Mesodermal cell (in vitro differentiated cells): ENCODE results near the gene POU3F2.

ENCODE experiments used
- H3K27ac ChIP-seq: 2 replicates; pipeline ENCODE4 v1.7.0; 2013; ENCODE audit warnings: mild to moderate bottlenecking, low read depth, low read length, moderate library complexity; ENCODE audit not compliant: severe bottlenecking
- H3K36me3 ChIP-seq: 2 replicates; pipeline ENCODE4 v1.7.1; 2013; ENCODE audit warnings: mild to moderate bottlenecking, low read length, moderate library complexity; ENCODE audit not compliant: control insufficient read depth, insufficient read depth
- H3K4me1 ChIP-seq: one replicate; pipeline ENCODE4 v1.7.1; 2013; ENCODE audit warnings: mild to moderate bottlenecking, low read length; ENCODE audit not compliant: insufficient read depth, control insufficient read depth, poor library complexity, severe bottlenecking
- H3K4me3 ChIP-seq: 2 replicates; pipeline ENCODE4 v1.7.0; 2013; ENCODE audit warnings: low read length, control low read depth, mild to moderate bottlenecking; ENCODE audit not compliant: insufficient read depth, poor library complexity, severe bottlenecking; ENCODE audit errors: extremely low read depth
- H3K9me3 ChIP-seq: 2 replicates; pipeline ENCODE4 v1.7.1; 2013; ENCODE audit warnings: mild to moderate bottlenecking, low read length, moderate library complexity; ENCODE audit not compliant: control insufficient read depth
- WGBS, 2 experiments: methylation state at CpG; one replicate each; pipeline ENCODE4 v1.1.5; 2013; ENCODE audit warnings: missing lambda C conversion rate in 2 of 2; ENCODE audit not compliant: insufficient coverage in 2 of 2; 5-methylcytosine and 5-hydroxymethylcytosine counted together

Gene POU3F2

DNA sequence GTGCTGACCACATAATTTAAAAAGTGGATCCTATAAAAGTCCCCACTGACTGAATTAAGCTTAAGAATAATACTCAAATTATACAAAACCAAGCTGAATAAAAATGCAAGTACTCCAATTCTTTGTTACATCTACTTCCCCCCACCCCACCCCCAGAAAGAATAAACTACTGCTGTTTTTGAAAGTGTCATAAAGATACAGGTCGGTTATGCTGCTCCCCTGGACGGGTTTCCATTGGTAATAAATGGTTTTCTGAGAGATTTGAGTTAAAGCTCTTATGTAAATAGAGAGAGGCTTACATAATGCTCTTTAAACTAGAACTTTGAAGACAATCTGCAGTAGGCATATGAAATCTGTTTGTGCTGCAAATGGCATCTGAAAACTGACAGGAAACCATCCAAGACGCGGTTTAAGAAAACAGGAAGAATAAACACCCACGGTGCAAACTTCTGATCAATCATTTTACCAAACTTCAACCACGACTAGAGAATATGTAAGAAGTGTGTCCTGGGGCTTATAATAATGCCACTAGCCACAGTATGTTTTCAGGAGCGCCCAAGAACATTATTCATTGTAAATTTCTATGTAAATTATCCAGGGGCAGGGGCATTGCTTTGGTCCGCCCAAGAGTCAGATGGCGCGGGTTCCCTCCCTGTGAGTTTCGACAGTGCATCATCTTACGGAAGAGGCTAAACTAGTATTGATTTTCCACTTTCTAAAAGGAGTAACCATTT, 10.8 kb upstream of the POU3F2 start:
- H3K27ac ChIP-seq = no peak overlapping the region

DNA sequence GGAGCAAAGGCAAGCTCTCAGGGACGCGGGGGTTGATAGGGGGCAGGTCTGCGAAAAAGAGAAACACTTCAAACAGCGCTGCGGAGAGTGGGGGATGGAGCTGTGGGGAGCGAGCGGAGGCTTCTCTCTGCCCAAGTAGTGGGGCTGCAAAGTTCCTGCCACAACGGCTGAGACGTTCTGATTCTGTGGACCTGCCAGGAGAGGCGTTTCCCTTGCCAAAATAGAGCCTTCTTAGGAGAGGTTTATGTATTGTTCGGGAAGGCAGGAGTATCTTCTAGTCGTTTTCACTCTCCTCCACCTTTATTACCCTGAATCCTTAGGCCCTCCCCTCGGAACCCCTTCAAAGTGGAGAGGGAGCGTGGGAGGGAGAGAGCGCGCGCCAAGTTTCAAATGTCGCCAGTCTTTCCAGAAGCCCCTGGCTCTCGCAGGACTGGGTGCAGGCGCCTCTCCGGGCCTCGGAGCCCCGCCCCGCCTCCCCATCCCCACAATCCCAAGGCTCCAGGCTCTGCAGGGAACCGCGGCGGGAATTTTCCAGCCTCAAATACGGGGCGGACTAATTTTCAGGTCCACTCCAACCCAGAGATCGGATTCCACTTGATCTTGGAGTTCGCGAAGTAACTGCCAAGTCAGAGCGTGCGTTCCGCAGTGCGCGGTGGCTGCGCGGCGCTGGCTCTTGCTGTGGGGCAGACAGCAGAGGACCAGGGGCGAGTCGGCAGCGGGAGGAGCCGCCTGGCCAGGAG, 10.0 kb upstream of the POU3F2 start:
- H3K9me3 ChIP-seq = no peaks in the 10 kb centered on the region
- H3K36me3 ChIP-seq = no peaks in the 10 kb centered on the region
- H3K4me3 ChIP-seq = peak overlapping the region; percentile 43
- 0 to 1% methylated on average over 28 to 29 of the region's 44 CpGs for WGBS, 2 experiments
- H3K4me1 ChIP-seq = peaks cover 16% of the 10 kb centered on the region
- no peak overlapping the region for H3K27ac ChIP-seq

More for the DNA sequence above, 10.8 kb upstream of the POU3F2 start:
- Histone ChIP-seq H3K4me3 (peak overlapping the region; percentile 43), H3K36me3 (no peaks in the 10 kb centered on the region), H3K9me3 (no peaks in the 10 kb centered on the region), H3K4me1 (peaks cover 16% of the 10 kb centered on the region)
- 0% methylated on average over 5 of the region's 12 CpGs for WGBS, 2 experiments

DNA sequence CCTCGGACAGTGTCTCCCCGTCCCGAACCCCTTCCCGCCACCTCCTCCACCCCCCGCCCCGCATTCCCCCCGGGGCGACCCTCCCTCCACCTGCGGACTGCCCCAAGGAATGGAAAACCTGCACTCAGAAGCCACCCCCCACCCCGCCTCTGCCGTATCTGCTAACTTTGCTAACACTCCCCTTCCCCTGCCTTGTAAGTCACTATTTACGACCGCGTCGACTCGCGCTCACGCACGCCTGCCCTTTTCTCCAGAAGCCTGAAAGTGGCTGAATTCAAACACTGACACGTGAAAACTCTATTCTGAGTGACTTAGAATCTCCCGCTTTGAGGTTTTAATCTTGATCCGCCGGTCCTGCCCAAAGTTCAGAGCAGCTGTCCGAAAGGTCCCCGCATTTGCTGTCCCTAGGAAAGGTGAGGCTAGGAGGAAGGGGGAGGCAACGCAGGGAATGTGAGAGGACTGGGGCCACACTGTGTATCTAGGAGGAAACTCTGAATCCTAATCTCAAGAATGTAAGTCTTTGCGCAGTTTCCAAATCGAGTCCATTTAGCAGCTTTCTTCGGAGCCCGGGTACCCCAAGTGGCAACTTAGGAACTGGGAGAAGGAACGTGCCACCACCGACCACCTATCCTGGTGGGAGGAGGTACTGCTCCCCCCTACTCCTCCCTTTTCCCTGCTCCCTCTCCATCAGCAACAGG, 9.3 kb upstream of the POU3F2 start:
- H3K36me3 ChIP-seq = no peaks in the 10 kb centered on the region
- 0 to 1% methylated on average over 23 to 26 of the region's 32 CpGs for WGBS, 2 experiments
- H3K27ac ChIP-seq = no peak overlapping the region
- H3K9me3 ChIP-seq = no peaks in the 10 kb centered on the region
- peaks cover 16% of the 10 kb centered on the region for H3K4me1 ChIP-seq
- peak overlapping the region; percentile 43 for H3K4me3 ChIP-seq

DNA sequence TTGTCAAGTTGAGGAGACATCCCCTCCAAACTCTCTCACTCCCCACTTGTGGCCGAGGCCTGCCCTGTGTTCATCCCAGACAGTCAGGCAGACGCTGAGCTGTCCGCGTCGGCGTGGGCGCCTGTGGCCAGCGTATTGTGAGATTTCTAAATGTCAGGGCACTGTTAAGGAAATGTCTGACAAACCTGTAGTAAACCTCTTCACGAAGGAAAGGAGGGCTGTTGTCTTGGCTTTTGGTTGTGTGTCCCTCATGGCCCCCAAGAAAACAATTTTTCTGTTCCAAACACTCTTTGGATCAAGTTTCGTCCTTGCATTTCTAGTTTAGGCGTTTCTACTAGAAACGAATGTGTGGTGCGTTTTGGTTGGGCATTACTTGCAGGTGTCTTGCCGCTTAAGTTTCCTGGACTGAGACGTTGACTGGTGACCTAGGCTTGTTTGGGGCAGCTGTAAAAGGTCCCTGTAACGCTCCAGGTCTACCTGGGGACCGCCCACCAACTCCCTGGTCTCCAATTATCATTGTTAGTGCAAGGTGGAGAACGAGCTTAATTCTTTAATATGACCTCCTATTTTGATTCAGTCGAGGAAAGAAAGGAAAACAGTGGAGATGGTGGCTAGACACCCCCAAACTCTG, 8.7 kb upstream of the POU3F2 start:
- H3K4me3 ChIP-seq = peak overlapping the region; percentile 43
- 3 to 4% methylated on average over 10 to 12 of the region's 19 CpGs for WGBS, 2 experiments
- no peaks in the 10 kb centered on the region for H3K9me3 ChIP-seq
- H3K36me3 ChIP-seq = no peaks in the 10 kb centered on the region
- peaks cover 16% of the 10 kb centered on the region for H3K4me1 ChIP-seq
- H3K27ac ChIP-seq = no peak overlapping the region

DNA sequence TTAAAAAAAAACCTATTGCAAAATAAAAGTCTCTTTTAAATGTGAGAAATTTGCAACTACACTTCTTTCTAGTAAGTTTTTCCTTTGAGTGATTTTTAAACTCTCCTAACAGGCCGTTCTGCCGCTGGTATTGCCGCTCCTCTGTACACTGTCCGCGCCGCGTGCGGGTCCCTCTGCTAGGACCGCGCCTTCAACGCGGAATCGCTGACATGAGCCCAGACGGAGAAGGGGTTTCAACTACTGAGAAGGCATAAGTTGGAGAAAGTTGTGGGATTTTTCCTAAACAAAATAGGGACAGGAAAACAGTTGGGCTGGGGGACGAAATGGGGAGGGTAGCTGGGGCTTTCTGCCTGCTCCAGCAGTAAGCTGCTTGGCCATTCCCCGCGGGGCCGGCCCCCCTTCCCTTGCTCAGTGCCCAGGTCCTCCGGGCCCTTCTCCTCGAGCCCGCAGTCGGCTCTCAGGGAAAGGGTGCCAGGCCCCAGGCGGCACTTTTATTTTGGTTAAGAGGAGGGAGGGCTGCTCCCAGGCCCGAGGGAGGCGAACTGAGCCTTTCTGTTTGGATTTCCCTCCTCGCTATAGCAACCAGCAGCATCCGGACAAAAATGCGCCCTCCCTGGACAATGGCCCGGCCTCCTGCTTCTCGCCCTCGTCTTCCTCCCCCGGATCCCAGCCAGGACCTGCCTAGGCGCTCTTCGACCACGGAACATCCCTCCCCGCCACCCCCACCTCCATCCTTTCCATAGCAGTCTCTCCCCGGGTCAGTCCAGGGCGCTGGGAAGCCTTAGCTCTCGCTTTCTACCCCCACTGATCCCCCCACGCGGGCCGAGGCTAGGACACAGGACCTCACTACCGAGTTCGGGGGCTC, 6.8 kb upstream of the POU3F2 start:
- Histone ChIP-seq H3K36me3 (no peaks in the 10 kb centered on the region), H3K4me1 (peaks cover 32% of the 10 kb centered on the region), H3K4me3 (peak overlapping the region; percentile 5), H3K27ac (peak overlapping the region; percentile 67), H3K9me3 (no peaks in the 10 kb centered on the region)
- WGBS, 2 experiments = 0 to 1% methylated on average over 13 to 25 of the region's 44 CpGs

DNA sequence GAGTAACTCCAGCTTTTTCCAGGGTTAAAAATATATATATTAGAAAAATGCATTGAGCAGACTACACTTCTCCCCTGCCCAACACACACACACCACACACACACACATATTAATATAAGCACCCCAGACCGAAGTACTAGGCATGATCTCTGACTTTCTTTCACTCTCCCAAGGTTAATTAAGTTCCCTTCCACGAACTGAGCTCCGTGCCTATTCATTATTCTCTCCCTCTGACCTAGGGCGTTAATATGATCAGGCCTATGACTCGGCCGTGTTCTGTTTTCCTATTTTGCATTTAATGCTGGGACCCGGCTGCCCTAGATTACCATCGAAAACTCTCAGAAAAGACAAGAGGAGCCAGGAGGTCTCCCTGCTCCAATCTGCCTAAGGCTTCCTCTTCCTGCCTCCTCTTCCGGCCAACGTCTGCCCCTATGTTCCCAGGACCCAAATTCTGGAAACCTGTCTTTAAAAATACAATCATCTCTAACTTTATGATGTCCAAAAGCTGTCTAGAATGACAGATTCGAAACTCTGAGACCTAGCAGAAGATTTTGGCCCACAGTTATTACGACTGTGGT, 6.1 kb upstream of the POU3F2 start:
- H3K4me3 ChIP-seq = no peak overlapping the region

DNA sequence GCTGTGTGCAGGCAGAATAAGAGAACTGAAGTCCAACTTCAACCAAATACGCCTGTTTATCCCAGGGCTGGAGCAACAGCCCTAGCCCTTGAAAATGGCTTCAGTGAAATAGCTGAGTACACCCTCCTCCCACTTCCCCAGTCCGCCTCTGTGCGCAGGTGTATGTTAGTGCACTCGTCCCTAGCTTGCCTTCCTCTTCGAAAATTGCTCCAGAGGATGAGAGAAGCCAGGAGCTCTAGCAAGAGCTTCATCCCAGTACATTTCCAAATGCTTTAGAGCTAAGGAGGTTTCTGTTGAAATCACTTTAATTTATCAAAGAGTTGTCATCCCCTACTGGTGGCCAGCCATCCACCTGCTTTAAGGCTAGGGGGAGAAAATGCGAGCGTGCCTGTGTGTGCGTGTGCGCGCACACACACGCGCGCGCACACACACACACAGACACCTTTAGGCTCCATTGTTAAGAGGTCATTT, 5.4 kb upstream of the POU3F2 start:
- H3K27ac ChIP-seq = no peak overlapping the region
- WGBS, 2 experiments = 0% methylated on average over 3 of the region's 14 CpGs; no CpG with 5 or more reads in 1 of the 2 experiments
- H3K36me3 ChIP-seq = no peaks in the 10 kb centered on the region
- H3K4me1 ChIP-seq = peaks cover 35% of the 10 kb centered on the region
- H3K4me3 ChIP-seq = no peak overlapping the region
- H3K9me3 ChIP-seq = no peaks in the 10 kb centered on the region

More for the DNA sequence above, 6.1 kb upstream of the POU3F2 start:
- H3K27ac ChIP-seq = peak overlapping the region; percentile 67
- H3K36me3 ChIP-seq = no peaks in the 10 kb centered on the region
- 2% methylated on average over 10 to 11 of the region's 12 CpGs for WGBS, 2 experiments
- H3K4me1 ChIP-seq = peaks cover 35% of the 10 kb centered on the region
- H3K9me3 ChIP-seq = no peaks in the 10 kb centered on the region

DNA sequence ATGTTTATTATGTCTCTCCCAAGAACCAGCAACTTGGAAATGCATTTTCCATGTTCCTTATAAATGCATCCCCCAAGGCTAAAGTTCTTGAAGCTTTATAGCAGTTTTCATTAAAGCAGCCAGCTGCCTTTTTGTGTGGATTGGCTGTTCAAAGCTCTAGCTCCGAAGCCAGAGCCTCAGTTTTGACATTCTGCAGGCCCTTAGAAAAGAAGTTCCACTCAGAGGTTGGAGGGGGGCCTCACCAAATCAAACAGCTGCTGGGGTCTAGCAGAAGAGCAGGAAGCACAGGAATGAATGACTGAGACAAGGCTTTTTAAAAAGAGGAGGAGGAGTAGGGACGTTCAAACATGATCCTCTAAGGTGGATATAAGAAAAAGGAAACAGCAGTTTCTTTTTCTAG, 4.2 kb upstream of the POU3F2 start:
- no peak overlapping the region for H3K4me3 ChIP-seq
- peaks cover 35% of the 10 kb centered on the region for H3K4me1 ChIP-seq
- WGBS, 2 experiments = 0% methylated on average over 2 of the region's 2 CpGs; no CpG with 5 or more reads in 1 of the 2 experiments
- H3K27ac ChIP-seq = no peak overlapping the region
- H3K9me3 ChIP-seq = no peaks in the 10 kb centered on the region
- H3K36me3 ChIP-seq = no peaks in the 10 kb centered on the region

DNA sequence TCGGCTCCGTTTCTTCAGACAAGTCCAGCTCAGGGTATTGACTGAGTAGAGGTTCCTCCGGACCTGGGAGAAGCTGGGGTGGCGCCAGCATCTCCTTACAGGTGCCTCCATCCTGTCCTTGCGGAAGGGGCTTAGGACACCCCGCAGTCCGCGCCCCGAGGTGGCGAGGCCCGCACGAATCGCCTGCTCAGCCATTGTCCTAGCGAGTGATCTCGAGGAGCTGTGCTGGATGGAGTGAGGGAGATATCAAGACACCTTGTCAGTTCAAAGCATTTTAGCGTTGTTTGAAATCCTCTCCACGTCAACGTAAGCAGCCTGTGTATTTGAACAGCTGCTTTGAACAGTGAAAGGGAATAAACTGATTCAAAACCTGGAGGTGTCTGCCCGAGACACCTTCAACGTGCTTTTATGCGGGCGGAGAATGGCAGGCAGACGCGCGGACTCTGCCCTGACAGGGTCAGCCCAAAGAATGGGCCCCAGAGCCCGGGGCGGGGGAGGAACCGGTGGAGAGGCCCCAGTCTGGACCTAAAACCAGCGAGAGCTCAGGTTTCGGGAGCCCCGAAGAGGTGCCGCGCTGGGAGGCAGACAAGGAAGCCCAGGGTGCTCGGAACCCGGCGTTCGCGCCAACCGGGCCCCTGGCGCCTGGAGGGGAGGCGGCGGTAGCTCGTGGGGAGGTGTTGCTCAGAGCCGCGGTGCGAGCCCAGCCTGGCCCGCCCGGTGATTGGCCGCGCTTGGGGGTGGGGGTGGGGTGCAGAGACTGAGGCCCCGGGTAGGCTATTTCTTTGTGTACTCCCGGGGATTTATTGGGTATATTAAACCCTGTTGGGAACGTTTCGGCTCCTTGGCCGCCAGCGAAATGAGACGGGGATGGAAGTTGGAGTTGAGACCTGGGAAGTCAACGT, 3.1 kb upstream of the POU3F2 start:
- Histone ChIP-seq H3K9me3 (no peaks in the 10 kb centered on the region), H3K4me1 (peaks cover 35% of the 10 kb centered on the region), H3K4me3 (peak overlapping the region; percentile 11), H3K27ac (no peak overlapping the region), H3K36me3 (no peaks in the 10 kb centered on the region)
- WGBS, 2 experiments = 0 to 1% methylated on average over 40 to 43 of the region's 58 CpGs
